ENCODE data around the gene PTPRN2.

The PTPRN2 gene

DNA sequence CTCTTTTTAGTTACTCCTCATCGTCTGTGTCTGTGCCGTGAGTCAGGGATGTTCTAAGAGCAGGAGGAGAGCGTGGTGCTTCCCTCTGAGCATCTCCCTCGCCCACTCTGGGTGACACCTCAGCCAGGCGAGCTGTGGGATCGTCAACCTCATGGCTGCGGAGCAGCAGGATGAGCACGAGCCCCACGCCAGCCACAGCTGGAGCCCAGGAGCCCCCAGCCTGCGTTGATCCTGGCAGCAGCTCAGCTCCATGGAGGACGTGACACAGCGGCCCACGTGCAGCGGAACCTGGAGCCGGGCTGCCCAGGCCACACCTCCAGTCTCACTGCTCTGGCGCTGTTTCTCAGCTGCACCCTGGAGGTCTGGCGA, 512.0 kb downstream of the PTPRN2 start:
- Histone ChIP-seq H3K36me3 (ENCODE audit: control insufficient read depth, insufficient read depth, low read length) (no peaks in the 10 kb centered on the region), H3K27ac (ENCODE audit: low read depth, low read length) (no peak overlapping the region), H3K4me3 (ENCODE audit: low read depth, low read length) (no peak overlapping the region), H3K9ac (ENCODE audit: low read length) (no peak overlapping the region), H3K9me3 (ENCODE audit: control insufficient read depth, insufficient read depth, low read depth, low read length) (peaks cover 67% of the 10 kb centered on the region; the same call in 1 of the 2 replicates), H3K27me3 (ENCODE audit: control insufficient read depth, insufficient read depth, low read length) (no peaks in the 10 kb centered on the region), H3K4me1 (ENCODE audit: control insufficient read depth, insufficient read depth, low read length) (no peaks in the 10 kb centered on the region)

DNA sequence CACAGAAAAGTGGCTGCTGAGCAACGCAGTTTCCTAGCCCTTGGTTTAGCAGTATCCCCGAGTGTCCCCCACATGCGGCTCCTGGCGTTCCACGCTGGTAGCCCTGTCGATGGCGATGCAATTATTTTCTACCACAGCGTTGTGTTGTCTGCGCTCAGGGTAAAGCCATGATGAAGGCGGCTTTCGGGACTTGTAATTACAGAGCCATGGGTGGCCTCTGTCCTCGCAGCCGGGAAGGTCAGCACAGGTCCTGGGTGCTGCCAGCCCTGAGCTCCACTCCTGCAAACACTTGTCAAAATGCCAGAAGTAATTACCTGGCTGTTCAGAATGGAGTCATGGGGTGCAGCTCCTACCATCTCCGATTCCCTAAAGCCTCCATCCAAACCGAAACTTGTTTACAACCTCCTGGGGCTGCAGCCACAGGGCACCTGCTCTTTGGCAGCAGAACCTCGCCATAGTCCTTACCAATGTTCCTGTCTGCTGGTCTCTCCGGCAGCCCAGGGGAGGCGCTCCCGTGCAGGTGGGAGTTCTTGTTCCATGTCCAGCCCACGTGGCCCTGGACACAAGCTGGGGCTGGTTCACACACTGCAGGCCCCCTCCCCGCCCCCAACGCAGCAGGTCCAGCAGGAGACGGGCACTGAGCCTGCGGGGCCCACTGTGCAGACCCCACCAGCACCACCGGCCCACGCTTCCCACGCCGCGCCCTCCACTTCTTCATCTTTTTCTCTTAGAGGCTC, 512.6 kb downstream of the PTPRN2 start:
- H3K27me3 ChIP-seq (ENCODE audit: control insufficient read depth, insufficient read depth, low read length), result no peaks in the 10 kb centered on the region
- H3K27ac ChIP-seq (ENCODE audit: low read depth, low read length), result no peak overlapping the region
- H3K4me3 ChIP-seq (ENCODE audit: low read depth, low read length), result no peak overlapping the region
- no peaks in the 10 kb centered on the region for H3K36me3 ChIP-seq (ENCODE audit: control insufficient read depth, insufficient read depth, low read length)
- H3K9ac ChIP-seq (ENCODE audit: low read length), result no peak overlapping the region
- H3K9me3 ChIP-seq (ENCODE audit: control insufficient read depth, insufficient read depth, low read depth, low read length), result peaks cover 73% of the 10 kb centered on the region; the same call in 1 of the 2 replicates
- no peaks in the 10 kb centered on the region for H3K4me1 ChIP-seq (ENCODE audit: control insufficient read depth, insufficient read depth, low read length)

DNA sequence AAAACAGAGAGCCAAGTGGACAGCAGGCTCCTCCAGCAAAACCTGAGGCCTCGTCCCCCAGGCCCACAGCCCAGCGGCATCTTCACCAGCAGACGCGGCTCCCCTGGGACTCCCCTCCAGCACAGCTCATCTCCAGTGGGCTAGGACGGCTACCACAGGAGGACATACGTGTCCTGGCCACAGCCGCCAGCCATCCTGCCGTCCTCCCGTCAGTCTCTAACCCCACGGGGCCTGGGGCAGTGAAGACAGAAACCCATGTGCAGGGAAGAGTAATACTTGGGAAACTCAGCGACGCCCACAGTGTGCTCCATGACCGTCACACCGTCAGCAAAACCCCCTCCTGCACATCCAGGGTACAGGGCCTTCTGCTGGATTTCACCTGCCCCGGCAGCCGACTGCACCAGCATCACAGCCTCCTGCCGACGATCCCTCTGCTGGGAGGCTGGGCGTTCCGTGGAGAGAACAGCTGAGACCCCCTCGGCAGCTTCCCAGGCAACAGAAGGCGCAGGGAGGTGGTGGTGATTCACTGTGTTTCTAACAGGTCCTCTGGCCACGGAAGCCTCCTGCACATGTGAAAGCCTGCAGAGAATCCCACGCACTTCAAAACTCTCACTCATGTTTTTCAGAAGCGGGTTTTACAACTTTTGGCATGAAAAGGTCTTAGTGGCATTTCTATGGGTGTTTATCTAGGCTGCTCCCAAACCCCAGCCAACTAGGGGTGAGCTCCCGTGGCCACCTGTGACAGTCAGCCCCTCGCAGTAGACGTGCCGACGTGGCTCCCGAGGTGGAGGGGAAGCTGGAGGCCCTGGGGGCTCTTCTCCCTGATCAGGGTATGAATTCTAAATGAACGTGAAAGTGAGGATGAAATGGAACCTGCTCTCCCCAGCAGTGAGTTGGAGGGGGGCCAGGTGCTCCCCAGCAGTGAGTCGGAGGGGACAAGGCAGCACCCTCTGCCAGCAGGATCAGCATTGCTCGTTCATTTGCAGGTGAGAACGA, 513.5 kb downstream of the PTPRN2 start:
- no peaks in the 10 kb centered on the region for H3K27me3 ChIP-seq (ENCODE audit: control insufficient read depth, insufficient read depth, low read length)
- peaks cover 73% of the 10 kb centered on the region; the same call in 1 of the 2 replicates for H3K9me3 ChIP-seq (ENCODE audit: control insufficient read depth, insufficient read depth, low read depth, low read length)
- H3K4me1 ChIP-seq (ENCODE audit: control insufficient read depth, insufficient read depth, low read length), result no peaks in the 10 kb centered on the region
- H3K27ac ChIP-seq (ENCODE audit: low read depth, low read length), result no peak overlapping the region
- no peak overlapping the region for H3K4me3 ChIP-seq (ENCODE audit: low read depth, low read length)
- no peak overlapping the region for H3K9ac ChIP-seq (ENCODE audit: low read length)
- H3K36me3 ChIP-seq (ENCODE audit: control insufficient read depth, insufficient read depth, low read length), result no peaks in the 10 kb centered on the region

- Histone ChIP-seq H3K9ac (ENCODE audit: low read length) (no peak overlapping the region), H3K36me3 (ENCODE audit: control insufficient read depth, insufficient read depth, low read length) (no peaks in the 10 kb centered on the region), H3K4me3 (ENCODE audit: low read depth, low read length) (no peak overlapping the region), H3K27ac (ENCODE audit: low read depth, low read length) (no peak overlapping the region), H3K4me1 (ENCODE audit: control insufficient read depth, insufficient read depth, low read length) (no peaks in the 10 kb centered on the region), H3K9me3 (ENCODE audit: control insufficient read depth, insufficient read depth, low read depth, low read length) (peaks cover 78% of the 10 kb centered on the region; the same call in 1 of the 2 replicates), H3K27me3 (ENCODE audit: control insufficient read depth, insufficient read depth, low read length) (no peaks in the 10 kb centered on the region)
Observed at GRCh38 chr7:158072991-158073730, 514.5 kb downstream of the PTPRN2 start.

GRCh38 chr7:158070222-158070920, 517.3 kb downstream of the PTPRN2 start:
- Histone ChIP-seq H3K27ac (ENCODE audit: low read depth, low read length) (no peak overlapping the region), H3K4me1 (ENCODE audit: control insufficient read depth, insufficient read depth, low read length) (no peaks in the 10 kb centered on the region), H3K9ac (ENCODE audit: low read length) (no peak overlapping the region), H3K27me3 (ENCODE audit: control insufficient read depth, insufficient read depth, low read length) (no peaks in the 10 kb centered on the region), H3K4me3 (ENCODE audit: low read depth, low read length) (no peak overlapping the region), H3K36me3 (ENCODE audit: control insufficient read depth, insufficient read depth, low read length) (no peaks in the 10 kb centered on the region), H3K9me3 (ENCODE audit: control insufficient read depth, insufficient read depth, low read depth, low read length) (peaks cover 80% of the 10 kb centered on the region; the same call in 1 of the 2 replicates)

DNA sequence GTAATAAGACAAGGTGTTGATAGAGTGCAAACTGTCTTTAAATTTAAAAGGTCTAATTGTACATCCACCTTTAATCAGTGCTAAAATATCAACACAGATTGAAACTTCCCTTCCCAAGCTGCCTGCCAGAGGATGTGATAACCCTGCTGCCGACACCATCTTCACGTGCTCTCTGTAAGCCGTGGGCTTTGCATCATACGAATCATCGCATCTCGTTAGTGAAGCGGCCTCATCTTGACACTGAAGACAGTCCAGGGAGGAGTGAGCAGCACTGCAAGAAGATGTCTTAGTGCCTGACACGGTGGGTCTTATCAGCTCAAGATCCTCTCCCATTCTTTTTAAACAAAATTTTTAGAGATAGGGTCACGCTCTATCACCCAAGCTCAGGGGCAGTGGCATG, 518.8 kb downstream of the PTPRN2 start:
- no peaks in the 10 kb centered on the region for H3K27me3 ChIP-seq (ENCODE audit: control insufficient read depth, insufficient read depth, low read length)
- no peak overlapping the region for H3K9ac ChIP-seq (ENCODE audit: low read length)
- H3K27ac ChIP-seq (ENCODE audit: low read depth, low read length), result no peak overlapping the region
- no peaks in the 10 kb centered on the region for H3K36me3 ChIP-seq (ENCODE audit: control insufficient read depth, insufficient read depth, low read length)
- H3K9me3 ChIP-seq (ENCODE audit: control insufficient read depth, insufficient read depth, low read depth, low read length), result peaks cover 76% of the 10 kb centered on the region; the same call in 1 of the 2 replicates
- no peaks in the 10 kb centered on the region for H3K4me1 ChIP-seq (ENCODE audit: control insufficient read depth, insufficient read depth, low read length)
- no peak overlapping the region for H3K4me3 ChIP-seq (ENCODE audit: low read depth, low read length)

DNA sequence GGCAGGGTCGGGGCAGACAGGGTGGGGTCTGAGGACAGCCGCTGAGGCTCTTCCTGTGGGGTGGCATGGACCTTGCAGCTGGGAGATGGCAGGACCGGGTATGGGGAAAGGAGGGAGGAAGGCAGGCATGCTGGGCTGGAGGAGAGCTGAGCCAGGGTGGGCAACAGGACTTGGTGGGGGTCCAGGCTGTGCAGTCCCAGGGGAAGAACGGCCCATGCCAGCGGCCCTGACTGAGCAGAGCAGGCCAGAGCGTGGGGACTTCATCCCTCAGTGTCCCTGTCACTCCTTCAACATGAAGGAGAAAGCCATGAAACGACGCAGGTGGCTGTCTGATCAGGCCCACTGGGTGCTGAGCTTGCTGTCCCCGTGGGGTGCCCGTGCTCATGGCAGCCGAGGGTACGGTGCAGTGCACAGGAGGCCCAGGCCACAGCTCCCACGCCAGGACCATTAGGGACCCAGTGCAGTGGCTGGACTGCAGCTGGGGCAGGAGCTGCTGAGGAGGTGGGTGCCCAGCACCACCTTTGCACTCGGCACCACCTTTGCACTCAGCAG, 519.6 kb downstream of the PTPRN2 start:
- Histone ChIP-seq H3K9ac (ENCODE audit: low read length) (no peak overlapping the region), H3K36me3 (ENCODE audit: control insufficient read depth, insufficient read depth, low read length) (no peaks in the 10 kb centered on the region), H3K4me1 (ENCODE audit: control insufficient read depth, insufficient read depth, low read length) (no peaks in the 10 kb centered on the region), H3K9me3 (ENCODE audit: control insufficient read depth, insufficient read depth, low read depth, low read length) (peaks cover 75% of the 10 kb centered on the region; the same call in 1 of the 2 replicates), H3K27me3 (ENCODE audit: control insufficient read depth, insufficient read depth, low read length) (no peaks in the 10 kb centered on the region), H3K4me3 (ENCODE audit: low read depth, low read length) (no peak overlapping the region), H3K27ac (ENCODE audit: low read depth, low read length) (no peak overlapping the region)

- H3K36me3 ChIP-seq (ENCODE audit: control insufficient read depth, insufficient read depth, low read length), result no peaks in the 10 kb centered on the region
- no peak overlapping the region for H3K9ac ChIP-seq (ENCODE audit: low read length)
- H3K4me1 ChIP-seq (ENCODE audit: control insufficient read depth, insufficient read depth, low read length), result no peaks in the 10 kb centered on the region
- H3K4me3 ChIP-seq (ENCODE audit: low read depth, low read length), result no peak overlapping the region
- H3K9me3 ChIP-seq (ENCODE audit: control insufficient read depth, insufficient read depth, low read depth, low read length), result peaks cover 75% of the 10 kb centered on the region
- no peaks in the 10 kb centered on the region for H3K27me3 ChIP-seq (ENCODE audit: control insufficient read depth, insufficient read depth, low read length)
- no peak overlapping the region for H3K27ac ChIP-seq (ENCODE audit: low read depth, low read length)
Observed at GRCh38 chr7:158067219-158067930, 520.2 kb downstream of the PTPRN2 start.

GRCh38 chr7:158066085-158066484, 521.5 kb downstream of the PTPRN2 start:
- Histone ChIP-seq H3K9me3 (ENCODE audit: control insufficient read depth, insufficient read depth, low read depth, low read length) (peaks cover 75% of the 10 kb centered on the region), H3K4me1 (ENCODE audit: control insufficient read depth, insufficient read depth, low read length) (no peaks in the 10 kb centered on the region), H3K36me3 (ENCODE audit: control insufficient read depth, insufficient read depth, low read length) (no peaks in the 10 kb centered on the region), H3K4me3 (ENCODE audit: low read depth, low read length) (no peak overlapping the region), H3K9ac (ENCODE audit: low read length) (no peak overlapping the region), H3K27me3 (ENCODE audit: control insufficient read depth, insufficient read depth, low read length) (no peaks in the 10 kb centered on the region), H3K27ac (ENCODE audit: low read depth, low read length) (no peak overlapping the region)

DNA sequence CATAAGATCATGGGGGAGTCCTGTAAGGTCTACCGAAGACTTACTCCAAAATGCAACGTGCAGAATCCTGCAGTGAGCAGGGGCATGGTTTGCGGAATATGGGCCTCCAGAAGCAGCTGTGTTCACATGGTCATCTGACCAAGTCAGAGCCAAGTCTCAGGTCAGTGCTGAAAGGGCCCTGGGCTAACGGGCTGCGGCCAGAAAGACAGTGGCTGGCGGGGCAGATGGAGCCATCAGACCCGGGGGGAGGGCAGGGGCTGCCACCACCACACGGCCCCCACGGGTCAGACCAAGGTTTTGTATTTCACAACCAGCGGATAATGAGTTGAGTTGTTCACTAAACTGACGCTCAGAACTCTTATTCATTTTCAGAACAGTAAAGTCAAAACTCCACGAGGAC, 522.3 kb downstream of the PTPRN2 start:
- H3K4me3 ChIP-seq (ENCODE audit: low read depth, low read length), result no peak overlapping the region
- H3K9ac ChIP-seq (ENCODE audit: low read length), result no peak overlapping the region
- H3K9me3 ChIP-seq (ENCODE audit: control insufficient read depth, insufficient read depth, low read depth, low read length), result peaks cover 72% of the 10 kb centered on the region
- H3K4me1 ChIP-seq (ENCODE audit: control insufficient read depth, insufficient read depth, low read length), result no peaks in the 10 kb centered on the region
- no peaks in the 10 kb centered on the region for H3K36me3 ChIP-seq (ENCODE audit: control insufficient read depth, insufficient read depth, low read length)
- H3K27ac ChIP-seq (ENCODE audit: low read depth, low read length), result no peak overlapping the region
- H3K27me3 ChIP-seq (ENCODE audit: control insufficient read depth, insufficient read depth, low read length), result no peaks in the 10 kb centered on the region
